H54 (cell line): ENCODE measurements around the gene DYSF.

Experiments
- DNase-seq: peaks from one replicate; pipeline ENCODE4 v3.0.0; 2011; ENCODE audit warnings: low spot score, mixed read lengths; ENCODE audit not compliant: insufficient read length
- FAIRE-seq: peaks from 3 replicates; lab custom pipeline; 2011; peaks lifted over from hg19 to GRCh38; lab: Jason Lieb, UNC
- POLR2A ChIP-seq: IDR thresholded peaks from 2 replicates; pipeline ENCODE4 v1.6.1; 2011; ENCODE audit warnings: low read depth, mild to moderate bottlenecking, low read length

DYSF gene

GRCh38 chr2:71570951-71571460, 117.6 kb downstream of the DYSF start:
- FAIRE-seq = no peak
- no peak for TF ChIP-seq POLR2A
- no peak for DNase-seq

- no peak for DNase-seq
- FAIRE-seq = no peak
- TF ChIP-seq POLR2A = no peak
These were observed 118.6 kb downstream of the DYSF start for GRCh38 chr2:71571945-71572344.

- DNase-seq (no peak), FAIRE-seq (no peak)
- TF ChIP-seq POLR2A = no peak
These were observed 122.6 kb downstream of the DYSF start for GRCh38 chr2:71575966-71576365.

GRCh38 chr2:71576541-71576940, 123.2 kb downstream of the DYSF start:
- no peak for FAIRE-seq
- no peak for TF ChIP-seq POLR2A

GRCh38 chr2:71577209-71577608, 123.8 kb downstream of the DYSF start:
- DNase-seq (no peak), FAIRE-seq (no peak)
- no peak for TF ChIP-seq POLR2A

More at GRCh38 chr2:71576541-71576940, 123.2 kb downstream of the DYSF start:
- no peak for DNase-seq

- FAIRE-seq (no peak), DNase-seq (no peak)
- TF ChIP-seq POLR2A = no peak
These were observed 125.5 kb downstream of the DYSF start for GRCh38 chr2:71578767-71579342.

- DNase-seq (no peak), FAIRE-seq (no peak)
- TF ChIP-seq POLR2A = no peak
These were observed 127.7 kb downstream of the DYSF start for GRCh38 chr2:71581026-71581425.

GRCh38 chr2:71583876-71584275, 130.5 kb downstream of the DYSF start:
- no peak for TF ChIP-seq POLR2A
- FAIRE-seq (no peak), DNase-seq (no peak)

- no peak for FAIRE-seq
- TF ChIP-seq POLR2A = no peak
- no peak for DNase-seq
These were observed 133.1 kb downstream of the DYSF start for GRCh38 chr2:71586471-71586870.

GRCh38 chr2:71587509-71588073, 134.2 kb downstream of the DYSF start:
- no peak for TF ChIP-seq POLR2A
- no peak for FAIRE-seq
- no peak for DNase-seq

GRCh38 chr2:71588497-71589170, 135.3 kb downstream of the DYSF start:
- DNase-seq = no peak
- no peak for FAIRE-seq
- no peak for TF ChIP-seq POLR2A

- DNase-seq (no peak), FAIRE-seq (no peak)
- no peak for TF ChIP-seq POLR2A
These were observed 136.4 kb downstream of the DYSF start for GRCh38 chr2:71589763-71590162.

- TF ChIP-seq POLR2A = no peak
- FAIRE-seq (no peak), DNase-seq (no peak)
These were observed 137.7 kb downstream of the DYSF start for GRCh38 chr2:71591044-71591443.

GRCh38 chr2:71592181-71592711, 138.9 kb downstream of the DYSF start:
- FAIRE-seq (no peak), DNase-seq (no peak)
- no peak for TF ChIP-seq POLR2A

GRCh38 chr2:71595569-71595968, 142.2 kb downstream of the DYSF start:
- FAIRE-seq (no peak), DNase-seq (no peak)
- no peak for TF ChIP-seq POLR2A
